Parathyroid adenoma (tissue), 2 donors: ENCODE measurements around the gene SPTBN1.
A peak's percentile ranks its signal among the peaks of the same experiment; 100 is the strongest.

Source experiments
- H2AFZ ChIP-seq: fragments of 300-600 bp; sonication (generic); one replicate; pipeline ENCODE4 v1.7.0; 2017; ENCODE audit warnings: antibody characterized with exemption, mild to moderate bottlenecking
- H3K27ac ChIP-seq: fragments of 300-600 bp; sonication (generic); one replicate; pipeline ENCODE4 v1.7.0; 2017
- H3K27me3 ChIP-seq: fragments of 300-600 bp; sonication (generic); one replicate; pipeline ENCODE4 v1.7.0; 2017; ENCODE audit warnings: low read length; ENCODE audit not compliant: control insufficient read depth, insufficient read depth
- H3K36me3 ChIP-seq: fragments of 300-600 bp; sonication (generic); one replicate; pipeline ENCODE4 v1.7.0; 2017; ENCODE audit warnings: low read length; ENCODE audit not compliant: control insufficient read depth, insufficient read depth
- H3K4me1 ChIP-seq: fragments of 300-600 bp; sonication (generic); one replicate; pipeline ENCODE4 v1.7.0; 2017; ENCODE audit warnings: control low read depth
- H3K4me2 ChIP-seq: fragments of 300-600 bp; sonication (generic); one replicate; pipeline ENCODE4 v1.7.0; 2017; ENCODE audit warnings: low read length
- H3K4me3 ChIP-seq: fragments of 300-600 bp; sonication (generic); one replicate; pipeline ENCODE4 v1.7.0; 2017; ENCODE audit warnings: low read depth, low read length
- H3K79me2 ChIP-seq: fragments of 300-600 bp; sonication (generic); one replicate; pipeline ENCODE4 v1.7.0; 2017; ENCODE audit warnings: control low read depth
- H3K9ac ChIP-seq: fragments of 300-600 bp; sonication (generic); one replicate; pipeline ENCODE4 v1.7.0; 2017; ENCODE audit warnings: mild to moderate bottlenecking
- H3K9me3 ChIP-seq: fragments of 300-600 bp; sonication (generic); one replicate; pipeline ENCODE4 v1.7.0; 2017; ENCODE audit warnings: low read length; ENCODE audit not compliant: control insufficient read depth
- CTCF ChIP-seq: fragments of 300-600 bp; sonication (generic); IDR thresholded peaks from one replicate; pipeline ENCODE4 v1.7.0; 2017; ENCODE audit warnings: antibody characterized with exemption, mild to moderate bottlenecking
- donor health status: primary hyperparathyroidism.

Gene SPTBN1

DNA sequence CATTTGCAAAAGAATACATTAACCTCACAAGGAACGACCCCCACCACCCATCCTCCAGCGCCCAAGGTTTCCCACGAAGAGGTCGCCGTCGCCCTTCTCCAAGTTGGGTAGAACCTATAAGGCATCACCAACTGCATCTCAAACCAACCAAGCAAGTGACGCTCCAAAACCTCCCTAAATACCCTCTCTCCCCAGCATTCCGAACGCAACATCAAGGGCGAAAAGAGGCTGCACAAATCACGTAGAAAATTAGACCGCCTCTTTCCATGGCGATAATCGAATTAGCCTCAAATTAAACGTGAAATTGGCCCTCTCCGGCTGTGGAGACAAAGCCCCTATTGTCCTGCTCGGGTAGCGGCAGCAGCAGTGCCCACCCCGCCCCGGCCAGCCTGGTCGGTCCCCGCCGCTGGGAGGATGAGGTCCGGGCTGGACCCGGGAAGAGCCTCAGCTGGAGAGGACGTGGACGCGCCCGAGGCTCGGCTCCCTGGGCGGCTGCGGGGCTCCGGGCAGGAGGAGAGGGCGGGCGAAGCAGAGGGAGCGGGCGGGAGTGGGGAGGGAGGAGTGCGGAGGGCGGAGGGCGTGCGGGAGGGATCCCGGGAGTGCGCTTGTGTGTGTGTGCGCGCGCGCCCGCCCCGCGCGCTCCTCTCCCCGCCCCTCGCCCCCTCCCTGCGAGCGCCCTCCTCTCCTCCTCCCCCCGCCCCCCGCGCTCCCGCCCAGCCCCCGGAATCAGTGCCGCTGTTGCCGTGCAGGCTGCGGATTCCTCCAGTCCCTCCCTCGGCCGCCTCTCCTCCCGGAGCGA lies at the start of gene SPTBN1:
TSS of gene SPTBN1 (plus strand) at position 765 of the 799 bp plus-strand sequence. CDS start 70,092 bp downstream, outside the sequence.
- Histone ChIP-seq H3K27ac (peak within 1 kb of the TSS; percentile 98), H3K9ac (peak within 1 kb of the TSS; percentile 87), H2AFZ (peak within 1 kb of the TSS; percentile 99), H3K36me3 (no peaks in the 10 kb centered on the region), H3K4me3 (peak within 1 kb of the TSS; percentile 78), H3K27me3 (no peaks in the 10 kb centered on the region), H3K79me2 (peaks cover 30% of the 10 kb centered on the region), H3K4me2 (peak within 1 kb of the TSS; percentile 96), H3K9me3 (no peaks in the 10 kb centered on the region), H3K4me1 (peaks cover 13% of the 10 kb centered on the region)
- TF ChIP-seq CTCF = peak; percentile 8

- H3K27ac ChIP-seq = no peak overlapping the region
- no peak for TF ChIP-seq CTCF
- no peak overlapping the region for H3K4me2 ChIP-seq
Observed at GRCh38 chr2:54407693-54408092, 48.4 kb upstream of the SPTBN1 start.

DNA sequence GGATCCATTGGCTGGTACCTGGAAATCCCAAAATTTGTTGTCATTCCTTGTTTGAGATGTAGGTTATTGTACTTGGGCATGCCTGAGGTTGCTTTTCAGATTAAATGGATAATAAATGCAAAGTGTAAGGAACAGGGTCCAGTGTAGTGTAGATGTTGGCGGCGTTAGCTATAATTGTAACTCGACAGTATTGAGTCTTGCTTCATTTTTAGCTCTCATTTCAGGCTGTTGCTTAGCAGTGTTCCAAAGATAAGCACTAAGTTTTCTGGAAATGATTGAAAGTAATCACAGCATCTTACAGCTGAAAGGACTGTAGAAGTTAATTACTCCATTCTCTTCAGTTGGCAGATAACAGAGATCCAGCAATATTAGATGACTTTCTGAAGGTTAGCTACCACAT lies 47.8 kb upstream of the SPTBN1 start:
- Histone ChIP-seq H3K27me3 (no peaks in the 10 kb centered on the region), H3K4me2 (no peak overlapping the region), H2AFZ (no peak overlapping the region), H3K4me1 (no peaks in the 10 kb centered on the region), H3K27ac (no peak overlapping the region), H3K79me2 (no peaks in the 10 kb centered on the region), H3K36me3 (no peaks in the 10 kb centered on the region), H3K9ac (no peak overlapping the region), H3K9me3 (no peaks in the 10 kb centered on the region), H3K4me3 (no peak overlapping the region)
- no peak for TF ChIP-seq CTCF

More at GRCh38 chr2:54407693-54408092, 48.4 kb upstream of the SPTBN1 start:
- Histone ChIP-seq H3K9ac (no peak overlapping the region), H3K4me1 (no peaks in the 10 kb centered on the region), H3K9me3 (no peaks in the 10 kb centered on the region), H3K27me3 (no peaks in the 10 kb centered on the region), H2AFZ (no peak overlapping the region), H3K4me3 (no peak overlapping the region), H3K36me3 (no peaks in the 10 kb centered on the region), H3K79me2 (no peaks in the 10 kb centered on the region)

- H2AFZ ChIP-seq = no peak overlapping the region
- H3K4me1 ChIP-seq = no peaks in the 10 kb centered on the region
- H3K4me3 ChIP-seq = no peak overlapping the region
- no peaks in the 10 kb centered on the region for H3K36me3 ChIP-seq
- H3K4me2 ChIP-seq = no peak overlapping the region
- no peak overlapping the region for H3K27ac ChIP-seq
- H3K79me2 ChIP-seq = no peaks in the 10 kb centered on the region
- no peaks in the 10 kb centered on the region for H3K9me3 ChIP-seq
- no peak for TF ChIP-seq CTCF
- no peak overlapping the region for H3K9ac ChIP-seq
- no peaks in the 10 kb centered on the region for H3K27me3 ChIP-seq
Observed at GRCh38 chr2:54409752-54410151, 46.4 kb upstream of the SPTBN1 start.
